ENCODE data around the gene TMEM229B.

DNA sequence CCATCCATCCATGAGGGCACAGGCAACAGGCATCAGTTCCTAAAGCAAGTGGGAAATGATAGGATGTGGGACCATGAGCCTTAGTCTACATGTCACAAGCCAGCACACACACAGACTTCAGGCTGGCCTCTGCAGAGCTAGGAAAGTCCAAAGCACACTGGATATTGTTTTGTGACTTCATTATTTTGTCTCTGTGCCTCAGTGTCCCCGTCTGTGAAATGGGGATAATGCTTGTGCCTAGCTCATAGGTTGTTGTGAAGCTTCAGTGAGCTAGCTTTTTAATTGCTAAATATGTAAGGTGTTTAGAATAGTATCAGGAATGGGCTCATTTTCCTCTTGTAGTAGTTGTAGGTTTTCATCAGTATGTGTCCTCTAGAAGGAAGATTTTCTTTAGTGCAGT lies 49.6 kb downstream of the TMEM229B start:
- TF ChIP-seq CTCF (conservative IDR thresholded peaks at IDR 0.05 in 1 of 2, IDR thresholded peaks at IDR 0.05 in 1 of 2; ENCODE audit: low read depth in 1 of 2, low read length in 2 of 2): no peak
- no peak for TF ChIP-seq EZH2 (IDR thresholded peaks at IDR 0.05; ENCODE audit: low read length, missing control alignments)

All from fibroblast of lung (primary cell).